HL-60 (cell line): ENCODE results near the gene FST.

Experiments used
- REST ChIP-seq: IDR thresholded peaks from 2 replicates; pipeline ENCODE4 v1.6.1; 2012; ENCODE audit warnings: low read depth; ENCODE audit not compliant: insufficient replicate concordance
- TF ChIP-seq, protein P1 (sequence below): IDR thresholded peaks from one replicate; pipeline ENCODE4 v1.5.1; 2011; ENCODE audit warnings: low read length, control low read depth, inconsistent platforms; ENCODE audit not compliant: insufficient read depth

GRCh38 chr5:53453898-53454718, 26.3 kb upstream of the FST start:
- TF ChIP-seq, protein P1, sequence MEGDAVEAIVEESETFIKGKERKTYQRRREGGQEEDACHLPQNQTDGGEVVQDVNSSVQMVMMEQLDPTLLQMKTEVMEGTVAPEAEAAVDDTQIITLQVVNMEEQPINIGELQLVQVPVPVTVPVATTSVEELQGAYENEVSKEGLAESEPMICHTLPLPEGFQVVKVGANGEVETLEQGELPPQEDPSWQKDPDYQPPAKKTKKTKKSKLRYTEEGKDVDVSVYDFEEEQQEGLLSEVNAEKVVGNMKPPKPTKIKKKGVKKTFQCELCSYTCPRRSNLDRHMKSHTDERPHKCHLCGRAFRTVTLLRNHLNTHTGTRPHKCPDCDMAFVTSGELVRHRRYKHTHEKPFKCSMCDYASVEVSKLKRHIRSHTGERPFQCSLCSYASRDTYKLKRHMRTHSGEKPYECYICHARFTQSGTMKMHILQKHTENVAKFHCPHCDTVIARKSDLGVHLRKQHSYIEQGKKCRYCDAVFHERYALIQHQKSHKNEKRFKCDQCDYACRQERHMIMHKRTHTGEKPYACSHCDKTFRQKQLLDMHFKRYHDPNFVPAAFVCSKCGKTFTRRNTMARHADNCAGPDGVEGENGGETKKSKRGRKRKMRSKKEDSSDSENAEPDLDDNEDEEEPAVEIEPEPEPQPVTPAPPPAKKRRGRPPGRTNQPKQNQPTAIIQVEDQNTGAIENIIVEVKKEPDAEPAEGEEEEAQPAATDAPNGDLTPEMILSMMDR = no peak
- no peak for TF ChIP-seq REST
